HepG2 (cell line): ENCODE results near the gene MSRB2. TPM values are rescaled to one million over a fixed set of nuclear protein-coding genes. Genes with fewer than 3 reads are reported as not detected.

Experiments
- ATAC-seq: fragments of 200-7000 bp; cut with Tn5 transposase; 3 replicates; pipeline ENCODE4 v1.9.1; 2020; ENCODE audit warnings: mild to moderate bottlenecking, moderate library complexity
- BruUV-seq: library from RNA; stranded (reverse); fragments of 400-500 nt; replicated peaks from 2 replicates; lab custom pipeline; 2021; lab: Mats Ljungman, UMichigan
- CTCF ChIA-PET: fragments of 300-600 bp; formaldehyde crosslinking; extraction: SDS; loops from one replicate; lab custom pipeline; 2021; ENCODE audit warnings: low total read pairs, inconsistent platforms, low intra/inter-chr PET ratio; lab: Yijun Ruan, JAX
- POLR2A ChIA-PET: fragments of 350-600 bp; sonication (Branson Sonifier 250); formaldehyde crosslinking; loops from one replicate; lab custom pipeline; 2020; ENCODE audit warnings: antibody characterized with exemption, inconsistent platforms; lab: Yijun Ruan, JAX
- DNase-seq: peaks from one replicate; pipeline ENCODE4 v3.0.0-alpha.2; 2015; ENCODE audit warnings: low spot score
- FAIRE-seq: peaks from 3 replicates; lab custom pipeline; 2011; peaks lifted over from hg19 to GRCh38; lab: Jason Lieb, UNC
- H2AFZ ChIP-seq: one replicate; pipeline ENCODE4 v1.6.1; 2011; ENCODE audit warnings: low read length, inconsistent platforms
- H3K27ac ChIP-seq: fragments of 300-600 bp; 3 replicates; pipeline ENCODE4 v1.8.0; 2011; ENCODE audit warnings: mixed run types, mild to moderate bottlenecking, mixed read lengths, low read length, inconsistent platforms; ENCODE audit not compliant: insufficient read depth; ENCODE audit errors: extremely low read length
- H3K27me3 ChIP-seq, 2 experiments: fragments of 200-600 bp in 1 of 2; 2 replicates in 1 of 2; 3 replicates in 1 of 2; pipeline versions ENCODE4 v1.6.0 to v1.8.0; 2011; ENCODE audit warnings: low read length in 2 of 2, mild to moderate bottlenecking in 2 of 2, moderate library complexity in 2 of 2, inconsistent platforms in 1 of 2; ENCODE audit not compliant: insufficient read depth in 2 of 2, control insufficient read depth in 1 of 2
- H3K36me3 ChIP-seq, 2 experiments: fragments of 200-600 bp in 1 of 2; replicated peaks in 1 of 2; 2 replicates in 1 of 2; 3 replicates in 1 of 2; pipeline versions ENCODE4 v1.5.1 to v1.8.0; 2011; ENCODE audit warnings: low read length in 2 of 2, inconsistent platforms in 1 of 2; ENCODE audit not compliant: insufficient read depth in 2 of 2, control insufficient read depth in 1 of 2
- H3K4me1 ChIP-seq: 2 replicates; pipeline ENCODE4 v1.5.1; 2012; ENCODE audit warnings: low read length, inconsistent platforms; ENCODE audit not compliant: insufficient read depth
- H3K4me2 ChIP-seq: 2 replicates; pipeline ENCODE4 v1.6.0; 2011; ENCODE audit warnings: low read depth, low read length, inconsistent platforms
- H3K4me3 ChIP-seq, 3 experiments: fragments of 200-600 bp in 1 of 3; sonication (generic), shearing (Covaris generic) in 1 of 3; replicated peaks in 1 of 3; 2 replicates each; pipeline ENCODE4 v1.5.1; 2011 to 2016; ENCODE audit warnings: low read length in 3 of 3, inconsistent platforms in 2 of 3, low read depth in 2 of 3, mild to moderate bottlenecking in 2 of 3, control low read depth in 1 of 3, mixed read lengths in 1 of 3; ENCODE audit not compliant: insufficient read depth in 1 of 3
- H3K79me2 ChIP-seq: one replicate; pipeline ENCODE4 v1.6.1; 2011; ENCODE audit warnings: low read length, inconsistent platforms; ENCODE audit not compliant: insufficient read depth
- H3K9ac ChIP-seq: 2 replicates; pipeline ENCODE4 v1.6.0; 2011; ENCODE audit warnings: mild to moderate bottlenecking, low read depth, low read length, inconsistent platforms; ENCODE audit not compliant: insufficient read depth
- H3K9me3 ChIP-seq: 2 replicates; pipeline ENCODE4 v1.5.1; 2012; ENCODE audit warnings: mild to moderate bottlenecking, low read length
- H4K20me1 ChIP-seq: 2 replicates; pipeline ENCODE4 v1.6.0; 2011; ENCODE audit warnings: inconsistent platforms, mild to moderate bottlenecking, low read length, moderate library complexity; ENCODE audit not compliant: insufficient read depth
- ATRX ChIP-seq: sonication (generic); formaldehyde crosslinking; IDR thresholded peaks from 2 replicates; pipeline ENCODE4 v1.4.0; 2020; ENCODE audit warnings: missing genetic modification reagents, borderline replicate concordance
- CBX5 ChIP-seq: sonication (generic); formaldehyde crosslinking; IDR thresholded peaks from 2 replicates; pipeline ENCODE4 v1.4.0; 2020; ENCODE audit warnings: missing genetic modification reagents, borderline replicate concordance
- EZH2 ChIP-seq: conservative IDR thresholded peaks from 2 replicates; pipeline ENCODE4 v1.6.1; 2012; ENCODE audit warnings: mild to moderate bottlenecking, low read depth, low read length, moderate library complexity
- FOXJ3 ChIP-seq: sonication (generic); formaldehyde crosslinking; IDR thresholded peaks from 2 replicates; pipeline ENCODE4 v1.4.0; 2020; ENCODE audit warnings: missing genetic modification reagents, mild to moderate bottlenecking, borderline replicate concordance
- HMG20A ChIP-seq: IDR thresholded peaks from 2 replicates; pipeline ENCODE4 v1.6.1; 2016; ENCODE audit warnings: borderline replicate concordance
- KMT2A ChIP-seq: sonication (generic); formaldehyde crosslinking; IDR thresholded peaks from 2 replicates; pipeline ENCODE4 v1.4.0; 2020; ENCODE audit warnings: missing genetic modification reagents
- NPAS2 ChIP-seq: sonication (generic); formaldehyde crosslinking; IDR thresholded peaks from 2 replicates; pipeline ENCODE4 v1.8.0; 2022; ENCODE audit warnings: mild to moderate bottlenecking, missing genetic modification reagents, borderline replicate concordance
- SALL2 ChIP-seq: sonication (generic); formaldehyde crosslinking; IDR thresholded peaks from 2 replicates; pipeline ENCODE4 v1.8.1; 2023; ENCODE audit warnings: mild to moderate bottlenecking, missing genetic modification reagents, inconsistent platforms
- TARDBP ChIP-seq: sonication (generic); formaldehyde crosslinking; IDR thresholded peaks from 2 replicates; pipeline ENCODE4 v1.8.0; 2022; ENCODE audit warnings: mild to moderate bottlenecking, missing genetic modification reagents
- THRA ChIP-seq: sonication (generic); formaldehyde crosslinking; IDR thresholded peaks from 2 replicates; pipeline ENCODE4 v1.4.0; 2020; ENCODE audit warnings: missing genetic modification reagents, borderline replicate concordance
- USF2 ChIP-seq, 2 experiments: sonication (generic) in 1 of 2; formaldehyde crosslinking in 1 of 2; IDR thresholded peaks; 2 replicates each; pipeline versions ENCODE4 v1.5.1 to v1.6.1; 2011 to 2020; ENCODE audit warnings: borderline replicate concordance in 1 of 2, low read depth in 1 of 2, low read length in 1 of 2, mild to moderate bottlenecking in 1 of 2, missing genetic modification reagents in 1 of 2, moderate library complexity in 1 of 2
- ZNF160 ChIP-seq: sonication (generic); formaldehyde crosslinking; IDR thresholded peaks from 2 replicates; pipeline ENCODE4 v1.8.0; 2022; ENCODE audit warnings: mild to moderate bottlenecking, inconsistent platforms, missing genetic modification reagents
- ZNF343 ChIP-seq: sonication (generic); formaldehyde crosslinking; IDR thresholded peaks from 2 replicates; pipeline ENCODE4 v1.4.0; 2020; ENCODE audit warnings: mild to moderate bottlenecking, missing genetic modification reagents
- ZNF430 ChIP-seq: sonication (generic); formaldehyde crosslinking; IDR thresholded peaks from 2 replicates; pipeline ENCODE4 v1.9.0; 2021; ENCODE audit warnings: mild to moderate bottlenecking, missing genetic modification reagents
- ZNF652 ChIP-seq: IDR thresholded peaks from 2 replicates; pipeline ENCODE4 v1.6.1; 2016; ENCODE audit warnings: low read depth, borderline replicate concordance
- ZNF703 ChIP-seq: sonication (generic); formaldehyde crosslinking; IDR thresholded peaks from 2 replicates; pipeline ENCODE4 v1.5.1; 2020; ENCODE audit warnings: missing genetic modification reagents, mild to moderate bottlenecking, moderate library complexity, borderline replicate concordance
- ZSCAN20 ChIP-seq: sonication (generic); formaldehyde crosslinking; IDR thresholded peaks from 2 replicates; pipeline ENCODE4 v1.4.0; 2020; ENCODE audit warnings: missing genetic modification reagents, mild to moderate bottlenecking, borderline replicate concordance
- WGBS: methylation state at CpG from one replicate; pipeline ENCODE4 v1.1.6; 2017; ENCODE audit warnings: low lambda C conversion rate; 5-methylcytosine and 5-hydroxymethylcytosine counted together
- in situ Hi-C: cut with HindIII; loops from 2 replicates; pipeline ENCODE4 v1.10.0; 2017; ENCODE audit warnings: low pct_unique_long_range_greater_than_20kb; ENCODE audit not compliant: extremely low pct_ligation_motif_present
- intact Hi-C: fragments of 100-400 bp; cut with micrococcal nuclease; formaldehyde crosslinking; loops from one replicate; pipeline ENCODE4 v1.10.0; 2022; ENCODE audit not compliant: unreplicated experiment
- polyA plus RNA-seq, 8 experiments: library from polyadenylated mRNA; depleted of rRNA in 3 of 8; stranded (reverse) in 7 of 8; unstranded in 1 of 8; fragments of >200 nt; fragmentation: Illumina TruSeq in 4 of 8; extraction: Trizol in 4 of 8; gene quantifications; 2 replicates each; pipeline versions ENCODE4 v1.2.1 to v1.2.3, GENCODE V29; 2011 to 2016; ENCODE audit warnings: low read depth in 4 of 8, missing spikeins in 1 of 8, mixed read lengths in 1 of 8; ENCODE audit not compliant: insufficient read depth in 1 of 8
- total RNA-seq, 5 experiments: library from RNA; depleted of rRNA; stranded (reverse); fragments of >200 nt; fragmentation: Illumina TruSeq; extraction: Trizol; gene quantifications; 2 replicates each; pipeline ENCODE4 v1.2.3, GENCODE V29; 2016; ENCODE audit warnings: low read depth in 1 of 5

MSRB2 gene
- total and polyA plus RNA-seq, 2 of the 13 experiments (the other 11 are each of a cell fraction or from before 2014, with no cell fraction given) = 8.3 to 22.1 TPM

GRCh38 chr10:23136462-23136861 is 41.1 kb downstream of the MSRB2 start:
- H3K79me2 ChIP-seq = no peaks in the 10 kb centered on the region
- H3K27me3 ChIP-seq = peaks cover 0 to 5% of the 10 kb centered on the region in 2 experiments; a peak in 1 of 5 replicates
- no peaks in the 10 kb centered on the region for H3K36me3 ChIP-seq
- intact Hi-C loops (no loop called here), in situ Hi-C loops (no loop called here)
- no peak overlapping the region for H3K4me3 ChIP-seq
- ChIA-PET POLR2A (no interaction called here), CTCF (no interaction called here)
- DNase-seq (no peak), ATAC-seq (no peak), FAIRE-seq (no peak)
- H3K9me3 ChIP-seq = no peaks in the 10 kb centered on the region
- no TSS peak for BruUV-seq
- no peak overlapping the region for H3K27ac ChIP-seq
- no peak overlapping the region for H3K9ac ChIP-seq
- no peak for TF ChIP-seq ZSCAN20 (CRISPR knock-in tag)
- no peak for TF ChIP-seq THRA
- no peak for TF ChIP-seq KMT2A (CRISPR knock-in tag)
- TF ChIP-seq ZNF652 (CRISPR knock-in tag) = no peak
- TF ChIP-seq ZNF160 (CRISPR knock-in tag) = no peak
- H2AFZ ChIP-seq = no peak overlapping the region
- H3K4me2 ChIP-seq = no peak overlapping the region
- WGBS = 51% methylated on average over 4 of the region's 4 CpGs
- H3K4me1 ChIP-seq = no peaks in the 10 kb centered on the region
- no peaks in the 10 kb centered on the region for H4K20me1 ChIP-seq

- WGBS = 8% methylated on average over 1 of the region's 1 CpG
- ChIA-PET CTCF (interaction anchor here (0.6 kb wide), 1 partner anchor 29 kb away, joined by 3 read pairs; no protein-coding TSS in a partner anchor), POLR2A (no interaction called here)
- BruUV-seq = no TSS peak
- 0 out of 5 replicates have a peak, but pooled peaks cover 0 to 7% of the 10 kb centered on the region in 2 experiments for H3K27me3 ChIP-seq
- H3K27ac ChIP-seq = no peak overlapping the region
- ATAC-seq (no peak), FAIRE-seq (no peak), DNase-seq (no peak)
- in situ Hi-C loops = no loop called here
- no peaks in the 10 kb centered on the region for H4K20me1 ChIP-seq
- H3K9ac ChIP-seq = no peak overlapping the region
- H3K4me2 ChIP-seq = no peak overlapping the region
- H3K4me1 ChIP-seq = no peaks in the 10 kb centered on the region
- intact Hi-C loops = no loop called here
- H3K36me3 ChIP-seq = no peaks in the 10 kb centered on the region
- H3K4me3 ChIP-seq = no peak overlapping the region
- H3K9me3 ChIP-seq = no peaks in the 10 kb centered on the region
- H2AFZ ChIP-seq = no peak overlapping the region
- no peaks in the 10 kb centered on the region for H3K79me2 ChIP-seq
- no peak for TF ChIP-seq ZNF703 (CRISPR knock-in tag)
- TF ChIP-seq ZNF430 (CRISPR knock-in tag) = no peak
- no peak for TF ChIP-seq USF2 (IDR thresholded peaks at IDR 0.05; ENCODE audit: low read depth, low read length)
- no peak for TF ChIP-seq USF2 (CRISPR knock-in tag; IDR thresholded peaks at IDR 0.05; ENCODE audit: borderline replicate concordance)
- no peak for TF ChIP-seq SALL2
- TF ChIP-seq EZH2 = no peak
- TF ChIP-seq HMG20A = no peak
- no peak for TF ChIP-seq ATRX
- TF ChIP-seq FOXJ3 (CRISPR knock-in tag) = no peak
- no peak for TF ChIP-seq NPAS2 (CRISPR knock-in tag)
- TF ChIP-seq CBX5 (CRISPR knock-in tag) = no peak
- TF ChIP-seq TARDBP (CRISPR knock-in tag) = no peak
- no peak for TF ChIP-seq ZNF343 (CRISPR knock-in tag)
These were observed 44.3 kb downstream of the MSRB2 start for GRCh38 chr10:23139677-23140076.
